Mesodermal cell (in vitro differentiated cells): ENCODE data around the gene ELOVL7.
"Not testable (repeated sequence)": the region's sequence is repeated elsewhere in the genome, so short reads cannot be mapped to it uniquely, and the experiment has no call there.

Source experiments
- H3K27ac ChIP-seq: 2 replicates; pipeline ENCODE4 v1.7.0; 2013; ENCODE audit warnings: mild to moderate bottlenecking, low read depth, low read length, moderate library complexity; ENCODE audit not compliant: severe bottlenecking
- H3K36me3 ChIP-seq: 2 replicates; pipeline ENCODE4 v1.7.1; 2013; ENCODE audit warnings: mild to moderate bottlenecking, low read length, moderate library complexity; ENCODE audit not compliant: control insufficient read depth, insufficient read depth
- H3K4me1 ChIP-seq: one replicate; pipeline ENCODE4 v1.7.1; 2013; ENCODE audit warnings: mild to moderate bottlenecking, low read length; ENCODE audit not compliant: insufficient read depth, control insufficient read depth, poor library complexity, severe bottlenecking
- H3K4me3 ChIP-seq: 2 replicates; pipeline ENCODE4 v1.7.0; 2013; ENCODE audit warnings: low read length, control low read depth, mild to moderate bottlenecking; ENCODE audit not compliant: insufficient read depth, poor library complexity, severe bottlenecking; ENCODE audit errors: extremely low read depth
- H3K9me3 ChIP-seq: 2 replicates; pipeline ENCODE4 v1.7.1; 2013; ENCODE audit warnings: mild to moderate bottlenecking, low read length, moderate library complexity; ENCODE audit not compliant: control insufficient read depth
- WGBS, 2 experiments: methylation state at CpG; one replicate each; pipeline ENCODE4 v1.1.5; 2013; ENCODE audit warnings: missing lambda C conversion rate in 2 of 2; ENCODE audit not compliant: insufficient coverage in 2 of 2; 5-methylcytosine and 5-hydroxymethylcytosine counted together

ELOVL7 gene

DNA sequence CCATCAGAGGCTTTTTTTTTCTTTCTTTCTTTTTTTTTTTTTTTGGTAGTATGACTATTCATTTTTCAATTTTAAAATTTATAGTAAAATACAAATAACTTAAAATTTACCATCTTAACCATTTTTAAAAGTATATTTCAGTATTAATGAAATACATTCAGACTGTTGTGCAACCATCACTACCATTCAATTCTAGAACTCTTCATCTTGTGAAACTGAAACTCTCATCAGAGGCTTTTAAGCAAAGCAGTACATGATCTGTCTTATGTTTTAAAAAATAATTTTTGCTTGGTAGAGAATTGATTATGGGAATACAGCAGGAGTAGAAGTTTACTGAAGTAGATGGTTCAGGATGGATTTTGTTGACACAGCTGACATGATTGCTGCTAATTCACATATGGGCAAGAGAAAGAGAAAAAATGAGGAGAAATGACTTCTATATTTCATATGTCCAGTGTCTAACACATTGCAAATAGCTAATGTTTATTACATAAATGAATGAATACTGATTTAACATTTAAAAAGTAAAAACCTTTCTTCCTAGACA lies 13.4 kb downstream of the ELOVL7 start:
- no peaks in the 10 kb centered on the region for H3K36me3 ChIP-seq
- H3K4me1 ChIP-seq = no peaks in the 10 kb centered on the region
- H3K27ac ChIP-seq = no peak overlapping the region
- H3K4me3 ChIP-seq = no peak overlapping the region
- no peaks in the 10 kb centered on the region for H3K9me3 ChIP-seq

- Histone ChIP-seq H3K27ac (no peak overlapping the region), H3K9me3 (no peaks in the 10 kb centered on the region), H3K4me3 (no peak overlapping the region), H3K36me3 (no peaks in the 10 kb centered on the region), H3K4me1 (no peaks in the 10 kb centered on the region)
- WGBS, 2 experiments = 92 to 100% methylated on average over 1 of the region's 2 CpGs
Measured at GRCh38 chr5:60829490-60830266, 14.4 kb downstream of the ELOVL7 start.

- Histone ChIP-seq H3K4me3 (no peak overlapping the region), H3K27ac (no peak overlapping the region), H3K4me1 (no peaks in the 10 kb centered on the region), H3K9me3 (no peaks in the 10 kb centered on the region), H3K36me3 (no peaks in the 10 kb centered on the region)
- no CpG with 5 or more reads among the region's 1 CpG for WGBS, 2 experiments
Measured at GRCh38 chr5:60827201-60827600, 16.9 kb downstream of the ELOVL7 start.

DNA sequence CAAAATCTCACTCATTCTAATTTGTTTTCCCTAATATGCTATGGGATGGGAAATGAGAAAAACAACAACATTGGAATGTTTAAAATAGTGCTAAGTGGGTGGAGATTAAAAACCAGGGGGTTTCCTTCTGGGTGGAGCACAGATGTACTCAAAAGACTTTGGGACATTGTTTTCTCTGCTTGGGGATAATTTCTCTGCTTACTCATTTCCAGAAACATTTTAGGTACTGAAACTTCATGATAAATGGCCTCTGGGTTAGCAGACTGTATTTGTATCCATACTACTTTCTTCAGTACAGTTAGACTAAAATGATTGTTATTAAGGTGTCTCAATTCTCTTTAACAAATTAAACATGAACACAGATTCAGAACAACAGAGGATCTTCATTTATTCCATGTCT lies 17.4 kb downstream of the ELOVL7 start:
- Histone ChIP-seq H3K9me3 (no peaks in the 10 kb centered on the region), H3K36me3 (no peaks in the 10 kb centered on the region), H3K27ac (no peak overlapping the region), H3K4me1 (no peaks in the 10 kb centered on the region), H3K4me3 (no peak overlapping the region)

GRCh38 chr5:60823574-60823973 lies 20.5 kb downstream of the ELOVL7 start:
- H3K36me3 ChIP-seq = no peaks in the 10 kb centered on the region
- 90% methylated on average over 1 of the region's 1 CpG; no CpG with 5 or more reads in 1 of the 2 experiments for WGBS, 2 experiments
- H3K4me1 ChIP-seq = no peaks in the 10 kb centered on the region
- H3K27ac ChIP-seq = no peak overlapping the region
- no peak overlapping the region for H3K4me3 ChIP-seq
- no peaks in the 10 kb centered on the region for H3K9me3 ChIP-seq

GRCh38 chr5:60822285-60822556 lies 21.8 kb downstream of the ELOVL7 start:
- 100% methylated on average over 1 of the region's 2 CpGs for WGBS, 2 experiments

DNA sequence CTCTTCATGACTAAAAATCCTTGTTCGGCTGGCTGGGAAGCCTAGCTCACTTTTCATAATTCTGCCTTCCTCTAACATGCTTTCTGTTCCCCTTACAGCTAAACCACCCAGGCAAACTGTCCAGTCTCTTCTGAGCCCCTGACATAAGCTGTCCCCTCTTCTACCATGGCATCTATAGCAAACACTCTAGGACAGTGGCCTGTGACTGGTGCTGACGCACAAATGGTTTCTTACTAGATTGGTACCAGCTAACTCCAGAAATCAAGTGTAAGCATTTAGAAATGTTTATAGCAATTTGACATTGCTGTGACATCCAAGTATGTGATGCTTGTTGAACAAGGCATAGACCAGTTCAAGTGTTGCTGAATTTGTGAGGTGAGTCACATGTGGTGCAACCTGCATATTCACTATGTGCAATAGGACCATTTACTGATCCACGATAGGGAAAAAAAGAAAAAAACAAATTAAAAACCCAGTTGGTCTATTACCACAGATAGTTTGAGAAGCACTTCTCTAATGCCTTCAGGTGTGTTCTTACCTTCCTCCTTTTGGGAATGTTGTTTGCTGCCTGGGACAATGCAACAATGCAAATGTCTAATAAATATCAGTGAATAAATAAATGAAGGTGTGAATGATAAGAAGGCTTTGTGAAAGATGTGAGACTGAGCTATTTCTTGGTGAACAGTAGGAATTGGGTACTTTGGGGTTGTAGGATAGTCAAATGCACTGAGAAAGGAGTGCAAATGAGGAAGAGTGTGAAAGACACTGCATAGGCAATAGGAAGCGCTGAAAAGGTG lies 22.4 kb downstream of the ELOVL7 start:
- H3K27ac ChIP-seq = no peak overlapping the region
- H3K9me3 ChIP-seq = no peaks in the 10 kb centered on the region
- H3K4me1 ChIP-seq = no peaks in the 10 kb centered on the region
- H3K36me3 ChIP-seq = no peaks in the 10 kb centered on the region
- 90 to 100% methylated on average over 1 to 2 of the region's 4 CpGs for WGBS, 2 experiments
- H3K4me3 ChIP-seq = no peak overlapping the region

More at GRCh38 chr5:60822285-60822556, 21.8 kb downstream of the ELOVL7 start:
- Histone ChIP-seq H3K9me3 (no peaks in the 10 kb centered on the region), H3K4me1 (no peaks in the 10 kb centered on the region), H3K4me3 (no peak overlapping the region), H3K27ac (no peak overlapping the region), H3K36me3 (no peaks in the 10 kb centered on the region)

- 87 to 89% methylated on average over 7 to 8 of the region's 9 CpGs for WGBS, 2 experiments
- Histone ChIP-seq H3K9me3 (no peaks in the 10 kb centered on the region), H3K4me3 (no peak overlapping the region), H3K4me1 (no peaks in the 10 kb centered on the region), H3K36me3 (no peaks in the 10 kb centered on the region), H3K27ac (no peak overlapping the region)
Measured at GRCh38 chr5:60820593-60821487, 23.2 kb downstream of the ELOVL7 start.

GRCh38 chr5:60816138-60816537 lies 27.9 kb downstream of the ELOVL7 start:
- whole genome bisulfite sequencing, 2 experiments = 92 to 100% methylated on average over 3 to 4 of the region's 5 CpGs
- H3K4me3 ChIP-seq, H3K36me3 ChIP-seq, H3K9me3 ChIP-seq, H3K27ac ChIP-seq, H3K4me1 ChIP-seq: not testable (repeated sequence)

DNA sequence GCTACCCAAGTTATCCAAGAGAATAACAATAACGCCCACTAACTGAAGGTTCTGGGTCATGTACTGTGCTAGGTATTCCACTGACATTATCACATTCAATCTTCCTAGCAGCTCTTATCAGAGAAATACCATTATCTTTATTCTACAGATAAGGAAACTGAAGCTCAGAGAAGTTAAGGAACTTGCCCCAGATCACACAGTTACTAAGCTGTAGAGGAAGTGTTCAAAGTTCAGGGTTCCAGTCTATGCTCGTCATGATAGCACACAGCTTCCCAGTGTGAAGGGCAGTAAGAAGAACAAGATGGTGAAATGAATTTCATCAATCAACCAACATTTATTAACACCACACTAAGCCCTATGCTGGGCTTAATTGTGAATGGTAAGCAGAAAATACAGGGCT lies 29.6 kb downstream of the ELOVL7 start:
- WGBS, 2 experiments = no CpG with 5 or more reads among the region's 2 CpGs
- H3K4me1 ChIP-seq = peaks cover 6% of the 10 kb centered on the region
- H3K4me3 ChIP-seq = no peak overlapping the region
- no peaks in the 10 kb centered on the region for H3K9me3 ChIP-seq
- H3K36me3 ChIP-seq = no peaks in the 10 kb centered on the region
- H3K27ac ChIP-seq = no peak overlapping the region
